Suppressor macrophage (primary cell): ENCODE data around the gene SUSD3.

Experiments
- DNase-seq, 4 experiments: peaks; one replicate each; pipeline ENCODE4 v3.0.0-alpha.2; 2020 to 2022

The SUSD3 gene

GRCh38 chr9:93126151-93126781, 67.8 kb downstream of the SUSD3 start:
- no peak for DNase-seq

GRCh38 chr9:93126825-93127368, 68.4 kb downstream of the SUSD3 start:
- peak in 2 of 4 experiments; percentile 37 to 51 for DNase-seq

- peak; percentile 59 to 77 (median 77) for DNase-seq
These were observed 69.0 kb downstream of the SUSD3 start for GRCh38 chr9:93127395-93127911.

GRCh38 chr9:93128011-93128714, 69.7 kb downstream of the SUSD3 start:
- DNase-seq: no peak

- DNase-seq: no peak
These were observed 70.3 kb downstream of the SUSD3 start for GRCh38 chr9:93128715-93129224.

GRCh38 chr9:93129286-93129685, 70.8 kb downstream of the SUSD3 start:
- peak in 3 of 4 experiments; percentile 56 to 61 (median 60) for DNase-seq

GRCh38 chr9:93129691-93130500, 71.4 kb downstream of the SUSD3 start:
- DNase-seq: peak in 1 of 4 experiments; percentile 26

GRCh38 chr9:93130861-93131481, 72.5 kb downstream of the SUSD3 start:
- DNase-seq: peak; percentile 76 to 84 (median 82)

- DNase-seq: no peak
These were observed 73.2 kb downstream of the SUSD3 start for GRCh38 chr9:93131599-93132286.

- DNase-seq: peak in 3 of 4 experiments; percentile 33 to 54 (median 53)
These were observed 73.9 kb downstream of the SUSD3 start for GRCh38 chr9:93132287-93132927.

GRCh38 chr9:93132946-93133680, 74.6 kb downstream of the SUSD3 start:
- peak in 3 of 4 experiments; percentile 63 to 74 (median 67) for DNase-seq

- DNase-seq: peak; percentile 90 to 94 (median 92)
These were observed 75.1 kb downstream of the SUSD3 start for GRCh38 chr9:93133681-93134014.

GRCh38 chr9:93134015-93134739, 75.7 kb downstream of the SUSD3 start, which contains the start of gene NINJ1:
Gene NINJ1, minus strand, starts transcription at chr9:93134251. Its CDS starts 34 bp downstream, at chr9:93134217.
- peak; percentile 96 to 98 (median 97) for DNase-seq
